WERI-Rb-1 (cell line): ENCODE data around the gene AACS.
A peak's percentile ranks its signal among the peaks of the same experiment; 100 is the strongest.

ENCODE experiments used
- DNase-seq: peaks from one replicate; pipeline ENCODE4 v3.0.0-alpha.2; 2020
- H3K27ac ChIP-seq: fragments of 250-450 bp; sonication (Bioruptor Pico); 2 replicates; pipeline ENCODE4 v1.5.1; 2020; ENCODE audit warnings: mild to moderate bottlenecking, moderate library complexity
- H3K27me3 ChIP-seq: fragments of 250-450 bp; sonication (Bioruptor Pico); 2 replicates; pipeline ENCODE4 v1.5.1; 2021; ENCODE audit warnings: mild to moderate bottlenecking, low read depth, moderate library complexity; ENCODE audit not compliant: insufficient read depth, severe bottlenecking
- H3K36me3 ChIP-seq: fragments of 250-450 bp; sonication (Bioruptor Pico); 2 replicates; pipeline ENCODE4 v1.5.1; 2020; ENCODE audit warnings: mild to moderate bottlenecking, moderate library complexity
- H3K4me3 ChIP-seq: 2 replicates; pipeline ENCODE4 v1.5.1; 2011; ENCODE audit warnings: low read depth, mild to moderate bottlenecking, control low read depth, low read length
- H3K9me3 ChIP-seq: fragments of 250-450 bp; sonication (Bioruptor Pico); 2 replicates; pipeline ENCODE4 v1.5.1; 2021; ENCODE audit warnings: mild to moderate bottlenecking, moderate library complexity; ENCODE audit not compliant: severe bottlenecking
- TF ChIP-seq, protein P1 (sequence below): IDR thresholded peaks from 2 replicates; pipeline ENCODE4 v1.5.1; 2011; ENCODE audit warnings: low read depth, mild to moderate bottlenecking, control low read depth, inconsistent platforms, low read length

The AACS gene

DNA sequence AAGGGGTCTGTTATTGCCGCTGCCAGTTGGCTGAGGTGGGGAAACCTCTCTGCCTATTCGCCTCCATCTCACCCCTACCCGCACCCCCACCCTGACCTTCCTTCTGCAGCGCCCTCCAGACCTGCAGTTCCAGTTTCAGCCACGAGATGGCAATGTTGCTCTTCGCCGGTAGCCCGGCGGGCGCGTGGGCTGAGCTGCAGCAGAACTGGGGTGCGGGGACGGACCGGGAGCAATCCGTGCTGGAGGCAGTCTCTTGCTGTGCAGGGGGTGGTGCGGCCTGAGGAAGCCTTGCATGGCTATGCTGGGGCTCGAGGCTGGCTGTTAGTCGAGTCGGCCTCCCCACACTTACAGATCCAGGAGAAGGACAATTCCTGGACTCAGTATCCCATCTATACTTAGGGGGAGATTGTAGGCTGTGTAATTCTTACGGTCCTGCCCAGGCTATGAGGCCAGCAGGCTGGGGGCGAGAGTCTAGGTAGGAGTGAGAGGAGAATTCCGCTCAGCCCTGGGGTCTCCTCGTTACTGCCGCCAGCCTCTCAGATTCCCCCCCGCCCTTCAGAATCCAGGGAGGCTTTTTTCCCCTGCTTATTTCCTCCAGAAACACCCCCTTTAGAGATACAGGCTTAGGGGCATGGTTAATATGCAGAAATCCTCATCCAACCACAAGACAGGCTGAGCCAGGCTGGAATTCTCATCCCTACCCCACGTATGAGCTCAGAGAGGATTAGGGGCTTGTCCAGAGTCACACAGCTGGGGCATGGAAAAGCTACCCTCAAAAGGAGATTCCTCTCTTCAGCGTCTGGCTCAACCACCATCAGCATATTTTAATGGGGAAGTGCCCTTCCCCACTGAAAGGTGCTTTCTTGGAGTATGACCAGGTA, 118.2 kb downstream of the AACS start:
- no peaks in the 10 kb centered on the region for H3K36me3 ChIP-seq
- TF ChIP-seq, protein P1, sequence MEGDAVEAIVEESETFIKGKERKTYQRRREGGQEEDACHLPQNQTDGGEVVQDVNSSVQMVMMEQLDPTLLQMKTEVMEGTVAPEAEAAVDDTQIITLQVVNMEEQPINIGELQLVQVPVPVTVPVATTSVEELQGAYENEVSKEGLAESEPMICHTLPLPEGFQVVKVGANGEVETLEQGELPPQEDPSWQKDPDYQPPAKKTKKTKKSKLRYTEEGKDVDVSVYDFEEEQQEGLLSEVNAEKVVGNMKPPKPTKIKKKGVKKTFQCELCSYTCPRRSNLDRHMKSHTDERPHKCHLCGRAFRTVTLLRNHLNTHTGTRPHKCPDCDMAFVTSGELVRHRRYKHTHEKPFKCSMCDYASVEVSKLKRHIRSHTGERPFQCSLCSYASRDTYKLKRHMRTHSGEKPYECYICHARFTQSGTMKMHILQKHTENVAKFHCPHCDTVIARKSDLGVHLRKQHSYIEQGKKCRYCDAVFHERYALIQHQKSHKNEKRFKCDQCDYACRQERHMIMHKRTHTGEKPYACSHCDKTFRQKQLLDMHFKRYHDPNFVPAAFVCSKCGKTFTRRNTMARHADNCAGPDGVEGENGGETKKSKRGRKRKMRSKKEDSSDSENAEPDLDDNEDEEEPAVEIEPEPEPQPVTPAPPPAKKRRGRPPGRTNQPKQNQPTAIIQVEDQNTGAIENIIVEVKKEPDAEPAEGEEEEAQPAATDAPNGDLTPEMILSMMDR, result peak; percentile 96
- peak overlapping the region; percentile 34 for H3K4me3 ChIP-seq
- H3K27me3 ChIP-seq, result peaks cover 26% of the 10 kb centered on the region
- no peaks in the 10 kb centered on the region for H3K9me3 ChIP-seq
- 0 out of 2 replicates have a peak overlapping the region, but pooled peaks have one; percentile 30 for H3K27ac ChIP-seq
- peak; percentile 86 for DNase-seq

DNA sequence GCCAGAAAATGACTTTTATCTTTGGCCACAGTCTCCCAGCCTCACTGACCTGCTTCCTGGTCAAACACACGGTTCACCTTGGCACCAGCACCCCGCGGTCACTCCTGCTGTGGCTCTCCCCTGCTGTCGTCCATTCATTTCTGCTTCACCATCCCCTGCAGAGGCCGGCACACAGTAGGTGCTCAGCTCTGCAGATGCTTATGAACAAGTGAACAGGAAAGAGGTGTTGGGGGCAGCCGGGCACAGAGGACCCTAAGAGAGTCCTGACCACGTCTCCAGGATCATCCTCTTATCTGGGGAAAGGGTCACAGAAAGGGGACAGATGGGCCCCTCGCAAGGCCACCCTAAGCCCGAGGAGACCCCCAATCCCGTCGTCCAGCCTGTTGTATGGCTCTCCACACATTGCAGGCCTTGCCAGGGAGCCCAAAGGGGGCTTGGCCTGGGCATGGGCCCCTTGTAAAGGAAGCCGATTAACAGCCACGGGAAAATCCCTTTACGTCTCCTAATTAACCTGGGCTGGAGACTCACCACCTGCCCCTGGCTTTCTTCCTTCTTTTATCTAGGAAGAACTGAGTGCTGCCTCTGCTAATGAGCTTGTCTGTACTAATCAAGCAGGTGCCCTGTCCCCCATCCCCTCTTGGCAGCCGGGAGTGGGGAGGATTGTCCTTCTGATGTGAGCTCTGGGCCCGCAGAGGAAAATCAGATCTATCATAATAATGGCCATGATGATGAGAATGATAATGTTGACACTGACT, 119.2 kb downstream of the AACS start:
- no peak overlapping the region for H3K27ac ChIP-seq
- no peak overlapping the region for H3K4me3 ChIP-seq
- peak; percentile 59 for DNase-seq
- no peaks in the 10 kb centered on the region for H3K9me3 ChIP-seq
- TF ChIP-seq, protein P1, result no peak
- no peaks in the 10 kb centered on the region for H3K36me3 ChIP-seq
- H3K27me3 ChIP-seq, result peaks cover 36% of the 10 kb centered on the region

DNA sequence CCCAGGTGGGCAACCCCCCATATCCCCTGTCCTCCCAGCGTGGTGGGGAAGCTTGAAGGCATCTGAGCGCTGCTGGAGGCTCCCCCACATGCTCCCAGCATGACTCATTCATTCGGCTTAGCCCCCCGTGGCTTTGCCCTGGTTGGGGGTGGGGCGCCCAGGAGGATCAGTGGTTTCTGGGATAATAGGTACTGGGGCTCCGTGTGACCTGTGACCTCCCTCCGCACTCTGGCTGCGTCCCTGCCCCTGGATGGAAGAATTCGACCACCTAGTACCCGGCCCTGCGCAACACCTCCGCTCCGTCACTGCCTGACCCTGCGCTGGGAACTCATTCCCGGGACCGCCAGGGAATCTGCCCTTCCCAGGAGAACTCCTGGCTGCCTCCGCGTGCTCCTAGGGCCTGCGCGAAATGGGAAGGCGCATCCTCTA, 120.1 kb downstream of the AACS start:
- Histone ChIP-seq H3K9me3 (no peaks in the 10 kb centered on the region), H3K36me3 (no peaks in the 10 kb centered on the region), H3K27ac (no peak overlapping the region), H3K4me3 (peak overlapping the region; percentile 28), H3K27me3 (peaks cover 43% of the 10 kb centered on the region)
- TF ChIP-seq, protein P1, result no peak
- peak; percentile 45 for DNase-seq

DNA sequence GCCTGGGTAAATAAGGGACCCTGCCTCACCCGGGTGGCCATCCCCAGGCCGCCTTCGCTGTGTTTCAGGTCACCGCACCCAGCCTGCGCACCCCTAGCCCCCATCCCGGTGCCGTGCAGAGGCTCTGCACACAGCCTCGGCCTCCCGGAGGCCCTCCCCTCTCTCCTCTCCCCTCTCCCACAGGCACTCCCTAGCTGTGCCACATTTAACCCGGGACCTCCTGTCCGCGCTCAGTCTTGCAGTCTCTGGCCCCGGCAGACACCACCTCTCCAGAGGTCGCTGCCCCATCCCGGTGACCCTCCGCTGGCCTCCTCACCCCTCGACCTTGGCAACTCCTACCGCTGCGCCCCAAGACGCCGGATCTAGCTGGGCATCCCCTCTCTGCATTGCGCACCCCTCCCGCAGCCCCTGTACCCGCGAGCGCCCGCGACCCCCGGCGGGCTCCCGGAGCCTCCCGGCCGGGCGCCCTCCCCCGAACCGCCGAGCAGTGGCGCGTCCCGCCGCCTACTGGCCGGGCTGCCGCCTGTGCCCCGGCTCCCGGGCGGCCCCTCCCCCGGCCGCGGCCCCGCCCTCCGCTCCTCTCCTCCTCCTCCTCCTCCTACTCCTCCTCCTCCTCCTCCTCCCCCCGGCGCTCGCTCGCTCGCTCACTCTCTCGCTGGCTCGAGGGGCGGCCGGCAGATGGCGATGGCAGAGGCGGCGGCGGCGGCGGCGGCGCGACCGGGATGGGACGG, 120.7 kb downstream of the AACS start, which contains the start of gene TMEM132B:
TSS of gene TMEM132B (plus strand) at position 647 of the 731 bp plus-strand sequence.
- TF ChIP-seq, protein P1, result peak; percentile 43
- Histone ChIP-seq H3K27me3 (peaks cover 43% of the 10 kb centered on the region), H3K27ac (no peak within 1 kb of the TSS), H3K4me3 (peak within 1 kb of the TSS; percentile 41), H3K9me3 (no peaks in the 10 kb centered on the region), H3K36me3 (no peaks in the 10 kb centered on the region)
- peak; percentile 85 for DNase-seq

DNA sequence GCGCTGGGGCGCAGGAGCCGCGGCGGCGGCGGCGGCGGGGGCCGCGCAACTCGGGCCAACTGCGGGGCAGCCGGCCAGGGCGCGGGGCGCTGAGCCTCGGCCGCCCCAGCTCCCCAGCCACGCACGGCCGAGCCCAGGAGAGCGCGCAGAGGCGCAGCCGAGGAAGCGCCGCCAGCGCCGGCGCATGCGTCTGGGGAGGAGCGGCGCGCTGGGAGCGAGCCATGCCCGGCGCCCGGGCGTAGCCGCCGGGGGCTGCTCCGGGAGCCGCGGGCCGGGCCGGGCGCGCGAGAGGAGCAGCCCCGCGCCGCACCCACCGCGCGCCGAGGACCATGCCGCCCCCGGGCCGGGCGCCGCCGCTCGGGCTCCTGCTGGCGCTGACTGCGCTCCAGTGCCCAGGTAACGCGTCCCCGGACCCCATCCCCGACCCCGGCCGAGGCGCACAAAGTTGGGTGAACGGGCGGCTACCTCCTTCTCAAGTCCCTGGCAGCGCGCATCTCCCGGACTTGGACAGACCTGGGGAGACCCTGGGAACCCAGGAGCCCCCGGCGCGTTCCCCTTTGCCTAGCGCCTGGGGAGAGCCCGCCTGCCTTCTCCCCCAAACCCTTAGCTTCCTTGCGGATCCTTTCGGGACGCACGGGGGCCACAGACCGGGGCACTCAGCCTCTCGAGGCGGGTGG, 121.4 kb downstream of the AACS start:
- no peak for DNase-seq
- Histone ChIP-seq H3K27me3 (peaks cover 48% of the 10 kb centered on the region), H3K9me3 (no peaks in the 10 kb centered on the region), H3K27ac (no peak overlapping the region), H3K4me3 (peak overlapping the region; percentile 41), H3K36me3 (no peaks in the 10 kb centered on the region)
- TF ChIP-seq, protein P1, result no peak
